Stimulated activated CD4-positive, alpha-beta T cell treated with anti-CD3 and anti-CD28 coated beads, TNF-alpha, amount 100 ng/mL, for 24 hours (primary cell): ENCODE measurements around the gene CDKAL1.

Source experiments
- DNase-seq, 3 experiments: peaks; one replicate each; pipeline ENCODE4 v3.0.0-alpha.2; 2020; ENCODE audit warnings: low read depth in 3 of 3

The CDKAL1 gene

DNA sequence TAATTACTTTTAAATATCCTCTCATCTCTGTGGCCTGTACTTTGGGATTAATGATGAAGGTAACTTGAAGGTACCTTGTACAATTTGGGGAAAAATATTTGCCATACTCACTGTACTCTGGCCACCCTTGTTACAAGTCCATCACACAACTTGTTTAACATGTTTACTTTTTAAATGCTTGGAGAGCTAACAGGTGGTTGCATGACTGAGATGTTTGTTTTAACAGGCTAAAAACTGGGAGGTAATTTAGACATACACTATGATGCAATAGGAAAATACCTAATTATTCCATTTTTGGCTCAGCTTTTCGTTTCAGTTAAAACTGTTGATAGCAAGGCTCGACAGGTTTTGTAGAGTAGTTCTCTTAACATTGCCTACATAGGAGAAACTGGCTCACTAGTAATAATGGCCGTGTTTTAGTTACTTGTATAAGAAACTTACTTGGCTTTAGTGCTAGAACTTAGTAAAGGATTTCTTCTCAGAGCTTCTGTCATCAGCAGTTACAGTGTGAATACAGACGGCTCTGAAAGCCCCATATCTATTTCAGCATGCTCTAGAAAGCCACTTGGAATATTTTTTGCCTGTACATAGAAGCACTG lies 569.5 kb downstream of the CDKAL1 start:
- no peak for DNase-seq

DNA sequence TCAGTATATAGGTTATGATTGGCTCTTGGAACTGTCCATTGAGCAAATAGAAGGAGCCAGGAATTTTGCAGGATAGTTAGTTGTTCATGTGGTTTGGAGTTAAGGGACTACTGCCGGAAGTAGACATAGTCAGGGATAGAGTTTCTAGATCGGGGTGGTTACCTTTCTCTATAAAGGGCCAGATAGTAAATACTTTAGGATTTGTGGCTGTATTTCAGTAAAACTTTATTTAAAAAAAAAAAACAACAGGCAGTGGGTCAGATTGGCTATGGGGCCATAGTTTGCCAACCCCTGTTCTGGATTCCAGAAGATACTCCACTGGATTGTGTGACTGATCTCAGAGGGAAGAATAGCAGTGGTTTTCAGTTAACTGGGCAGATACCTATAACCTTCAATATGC lies 570.0 kb downstream of the CDKAL1 start:
- DNase-seq: no peak

DNA sequence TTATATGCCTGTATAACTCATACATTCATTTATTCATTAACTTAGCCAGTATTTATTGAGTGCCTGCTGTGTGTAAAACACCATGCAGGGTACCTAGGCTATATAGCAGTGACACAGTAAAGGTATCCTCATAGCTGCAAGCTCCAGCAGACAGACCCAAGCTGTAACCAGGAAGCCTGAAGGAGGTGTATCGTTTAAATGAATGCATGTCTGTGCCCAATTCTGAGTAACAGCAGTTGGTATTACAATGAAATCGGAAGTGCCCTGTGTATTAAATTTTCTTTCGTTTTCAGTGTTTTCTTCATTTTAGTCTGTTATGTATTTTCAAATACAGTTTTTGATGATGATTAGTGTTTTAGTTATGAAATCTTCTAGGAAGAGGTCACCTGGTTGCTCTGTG lies 573.5 kb downstream of the CDKAL1 start:
- DNase-seq: no peak

DNA sequence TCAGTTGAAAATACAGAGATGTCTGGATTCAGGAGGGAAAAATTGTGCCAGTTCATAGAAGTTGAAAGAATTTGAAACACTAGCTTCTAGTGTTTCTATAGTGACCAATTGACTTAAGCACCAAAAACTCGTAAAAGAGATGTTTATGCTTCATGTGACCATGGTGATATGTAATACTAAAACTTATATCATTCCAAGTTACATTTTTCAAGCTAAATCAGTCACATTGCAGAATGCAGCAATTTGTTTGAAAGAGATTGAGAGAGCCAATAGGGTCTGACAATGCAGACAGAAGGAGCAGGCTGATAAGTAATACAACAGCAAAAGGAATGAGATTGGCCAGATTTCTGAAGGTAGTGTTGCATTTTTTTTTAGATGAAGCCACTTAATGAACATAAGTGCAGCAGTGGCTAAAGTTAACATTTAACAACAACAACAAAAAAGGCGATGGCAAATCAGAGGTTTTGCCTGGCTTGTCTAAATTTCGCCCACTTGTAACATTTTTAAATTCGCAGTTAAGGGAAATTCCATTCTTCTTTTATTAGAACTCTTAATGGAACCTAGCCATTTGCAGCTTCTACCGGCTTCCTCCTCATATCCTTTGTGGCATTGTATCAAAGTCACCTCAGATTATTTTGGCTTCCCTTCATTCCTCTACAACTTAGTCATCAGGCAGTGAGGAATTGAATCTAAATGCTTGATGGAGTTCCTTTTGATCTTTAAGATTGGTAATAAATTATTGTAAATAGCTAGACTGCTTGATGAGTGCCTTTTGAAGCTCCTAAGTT lies 575.3 kb downstream of the CDKAL1 start:
- DNase-seq: no peak

DNA sequence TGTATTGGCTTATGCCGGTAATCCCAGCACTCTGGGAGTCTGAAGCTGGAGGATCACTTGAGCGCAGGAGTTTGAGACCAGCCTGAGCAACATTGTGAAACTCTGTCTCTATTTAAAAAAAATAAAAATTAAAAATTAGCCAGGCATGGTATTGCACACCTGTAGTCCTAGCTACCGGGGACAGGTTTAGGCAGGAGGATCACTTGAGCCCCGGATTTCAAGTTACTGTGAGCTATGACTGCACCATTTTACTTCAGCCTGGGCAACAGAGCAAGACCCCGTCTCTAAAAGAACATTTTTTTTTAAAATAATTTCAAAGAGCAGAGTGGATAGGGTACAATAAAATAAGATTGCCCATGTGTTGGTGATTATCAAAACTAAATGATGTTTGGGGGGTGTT lies 576.4 kb downstream of the CDKAL1 start:
- no peak for DNase-seq

DNA sequence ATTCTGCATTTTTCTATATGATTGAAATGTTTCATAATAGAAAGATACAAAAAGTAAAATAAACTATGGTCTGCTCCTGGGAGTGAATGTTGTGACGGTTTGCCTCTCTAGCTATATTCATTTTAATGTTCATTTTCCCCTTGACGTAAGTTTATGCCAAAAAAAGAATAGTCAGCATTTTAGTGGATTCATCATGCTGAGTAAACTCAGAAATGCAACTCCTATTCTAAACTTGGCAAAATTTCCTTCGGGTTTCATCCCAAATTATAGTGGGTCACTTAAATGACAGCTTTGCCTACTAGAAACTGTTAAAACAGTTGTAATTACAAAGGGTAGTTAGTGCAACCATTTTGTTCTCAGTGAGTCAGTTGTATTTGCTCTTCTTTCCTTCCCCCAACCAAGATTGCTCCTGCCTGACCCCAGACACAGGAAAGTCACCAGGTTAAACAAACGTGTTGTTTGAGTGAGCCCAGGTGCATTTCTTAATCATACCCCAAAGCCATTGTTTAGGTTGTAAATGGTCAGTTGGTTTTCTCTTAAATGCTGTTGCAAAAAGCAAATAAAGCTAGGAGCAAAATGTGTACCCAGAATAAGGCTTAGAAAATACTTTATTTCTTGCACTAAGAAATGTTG lies 577.0 kb downstream of the CDKAL1 start:
- no peak for DNase-seq

DNA sequence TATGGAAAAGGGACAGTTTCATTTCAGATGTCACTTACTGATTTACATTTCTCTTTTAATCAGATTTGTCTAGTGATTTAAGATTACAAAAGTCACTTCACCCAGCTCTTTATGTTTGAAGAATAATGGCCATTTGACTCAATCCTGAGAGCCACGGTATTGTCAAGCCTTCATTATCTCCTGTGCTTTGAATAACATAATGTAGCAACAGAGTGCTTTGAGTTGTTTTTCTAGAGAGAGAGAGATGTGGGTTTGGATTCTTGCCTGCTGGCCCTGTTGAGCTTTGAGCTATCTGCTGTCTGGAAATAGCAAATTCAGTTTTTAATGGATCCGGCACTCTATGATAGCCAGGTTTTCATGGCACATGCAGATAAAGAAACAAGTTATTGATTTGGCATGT lies 580.9 kb downstream of the CDKAL1 start:
- DNase-seq: no peak

DNA sequence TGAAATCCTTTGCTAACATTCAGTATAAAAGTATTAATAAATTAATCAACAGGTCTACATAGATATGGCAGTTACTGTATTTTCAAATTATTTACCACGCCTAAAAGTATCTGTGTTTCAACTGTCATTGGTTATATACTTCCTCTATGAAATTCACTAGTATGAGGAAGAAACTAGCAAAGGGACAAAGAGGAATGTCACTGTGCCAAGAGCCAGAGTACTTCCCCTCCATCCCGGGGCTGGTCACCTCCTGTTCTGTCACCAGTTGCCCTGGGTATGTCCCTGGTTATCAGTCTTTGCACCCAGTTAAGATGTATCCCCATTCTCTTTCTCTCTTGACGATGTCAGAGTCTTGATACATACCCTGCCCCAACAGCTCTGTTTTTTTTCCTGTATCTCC lies 582.5 kb downstream of the CDKAL1 start:
- no peak for DNase-seq

DNA sequence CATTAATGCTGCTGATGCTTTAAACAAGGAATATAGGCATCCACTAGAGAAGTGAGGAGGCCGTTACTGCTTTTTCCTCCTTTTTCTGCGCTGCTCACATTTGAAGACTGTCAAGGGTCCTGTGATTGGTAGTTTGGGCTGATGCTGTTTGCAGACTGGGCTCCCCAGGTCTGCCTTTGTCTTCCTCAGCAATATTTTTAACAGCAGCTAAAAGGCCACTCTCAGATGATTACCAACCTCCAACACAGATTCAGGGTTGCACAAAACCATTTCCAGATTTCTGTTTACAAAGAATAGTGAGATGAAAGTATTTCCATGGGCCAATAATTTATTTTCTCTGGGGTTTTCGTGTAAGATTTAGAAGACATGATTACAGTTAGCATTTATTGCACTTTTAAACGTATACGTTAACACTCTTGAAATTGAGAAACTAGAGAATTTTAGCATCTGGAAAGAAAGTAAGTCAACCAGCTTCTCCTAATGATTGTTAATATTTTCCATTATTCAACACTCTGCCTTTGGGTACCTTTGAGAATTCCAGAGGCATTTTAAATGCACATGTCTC lies 584.0 kb downstream of the CDKAL1 start:
- no peak for DNase-seq

DNA sequence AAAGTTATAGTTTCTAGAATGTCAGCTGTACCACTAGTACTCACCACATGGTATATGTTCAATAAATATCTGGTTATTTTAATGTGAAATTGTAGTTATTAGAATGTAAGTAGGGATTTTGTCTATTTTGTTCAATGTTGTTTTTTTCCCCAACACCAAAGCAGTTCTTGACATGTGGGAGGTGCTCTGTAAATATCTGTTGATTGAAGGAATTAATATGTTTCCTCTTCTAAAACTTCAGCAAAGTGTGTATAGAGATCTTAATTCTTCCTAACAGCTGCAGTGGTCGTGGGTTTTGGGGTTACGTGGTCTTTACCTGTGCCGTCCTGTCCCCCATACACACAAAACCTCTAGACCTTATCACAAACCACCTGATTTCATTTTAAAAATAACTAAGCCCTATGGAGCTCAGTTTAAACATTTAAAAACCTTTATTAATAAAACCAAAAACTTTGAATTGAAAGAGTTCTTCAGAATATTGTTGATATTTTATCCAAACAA lies 587.4 kb downstream of the CDKAL1 start:
- DNase-seq: no peak

DNA sequence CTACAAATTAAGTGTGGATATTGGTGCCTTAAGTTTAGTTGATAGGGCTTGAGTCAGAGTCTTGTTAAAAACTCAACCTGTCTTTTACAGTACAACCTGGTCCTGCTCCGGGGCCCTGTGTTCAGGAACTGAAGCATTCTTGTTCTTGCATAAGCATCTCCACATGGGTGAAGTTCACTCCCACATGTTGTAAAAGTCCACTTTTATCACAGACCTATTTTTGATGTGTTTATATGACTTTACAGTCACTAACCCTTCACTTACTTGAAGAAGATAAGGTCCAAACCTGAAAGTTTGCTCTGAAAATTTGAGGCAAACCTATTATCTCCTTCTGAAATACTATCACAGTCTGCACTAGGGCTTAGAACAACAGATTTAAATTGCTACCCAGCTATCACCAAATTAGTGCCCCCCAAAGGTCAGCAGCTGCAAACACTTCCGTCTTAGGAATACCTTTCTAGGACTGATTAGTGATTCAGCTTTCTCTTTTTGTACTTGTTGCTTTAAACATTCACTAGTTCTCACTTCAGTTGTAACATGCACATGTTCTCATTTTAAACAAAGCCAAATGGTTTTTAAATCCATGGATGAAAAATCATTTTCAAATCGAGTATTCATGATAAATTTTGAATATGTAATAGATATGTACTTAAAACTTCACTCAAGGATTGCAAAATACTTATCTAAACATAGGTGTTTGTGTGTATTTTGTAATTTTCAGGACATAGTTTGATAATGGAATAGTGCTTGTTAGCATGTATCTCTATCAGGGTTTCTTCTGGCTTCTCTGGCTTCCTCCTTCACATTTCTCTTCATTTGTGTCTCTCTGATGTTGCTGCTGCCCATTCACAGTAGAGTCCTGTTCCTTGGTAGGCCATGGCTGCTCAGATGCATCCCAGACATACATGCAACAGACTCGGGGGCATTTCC lies 589.5 kb downstream of the CDKAL1 start:
- DNase-seq: no peak

DNA sequence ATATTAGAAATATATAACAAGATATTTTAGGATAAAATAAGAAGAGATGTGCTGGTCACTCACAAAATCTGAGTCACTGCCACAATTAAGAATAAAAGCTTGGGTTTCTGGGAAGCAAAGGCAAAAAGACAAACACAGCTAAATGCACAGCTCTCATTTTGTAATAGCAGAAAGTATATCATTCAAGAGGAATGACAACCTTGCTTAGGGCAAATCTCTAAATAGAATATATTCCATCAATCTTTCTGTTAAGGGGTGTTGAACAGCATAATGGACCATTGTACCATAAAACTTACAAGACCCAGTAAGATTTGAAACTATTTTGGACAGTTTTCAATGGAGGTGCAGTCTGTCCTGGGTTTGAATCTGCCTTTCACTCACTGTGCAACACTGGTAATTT lies 594.3 kb downstream of the CDKAL1 start:
- no peak for DNase-seq

DNA sequence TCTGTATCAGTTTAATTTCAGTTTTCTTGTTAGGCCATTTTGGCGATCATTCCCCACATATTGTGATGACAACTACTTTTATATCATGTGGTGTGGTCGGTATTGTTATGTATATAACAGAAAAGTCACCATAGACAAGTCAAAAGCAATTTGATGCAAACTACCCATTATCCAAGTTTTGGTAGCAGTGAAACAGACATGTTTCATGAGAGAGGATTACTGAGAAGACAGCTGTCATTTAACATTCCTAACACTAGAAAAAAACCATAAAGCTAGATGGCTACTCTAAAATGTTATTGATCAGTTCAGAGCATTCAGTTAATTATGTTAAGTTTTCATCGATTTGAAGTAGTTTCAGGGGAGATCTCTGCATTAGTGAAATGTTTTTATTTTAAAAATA lies 597.1 kb downstream of the CDKAL1 start:
- DNase-seq: no peak

DNA sequence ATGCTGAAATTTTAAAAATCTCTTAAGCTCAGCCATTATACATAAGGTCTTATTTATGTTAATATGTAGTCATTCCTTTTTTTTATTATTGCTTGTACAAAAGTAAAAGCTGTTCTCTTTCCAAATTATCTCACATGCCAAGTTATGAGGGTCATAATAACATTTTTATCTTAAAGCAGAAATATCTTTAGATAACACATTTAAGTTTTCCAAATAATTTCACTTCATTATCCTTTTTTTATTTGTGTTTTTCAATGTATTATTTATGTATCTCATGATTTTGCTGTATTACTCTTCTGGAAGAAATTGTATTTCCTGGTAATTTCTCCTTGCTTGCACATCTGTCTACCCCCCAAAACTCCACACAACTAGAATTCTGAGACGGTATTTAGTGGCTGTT lies 598.2 kb downstream of the CDKAL1 start:
- DNase-seq: no peak

DNA sequence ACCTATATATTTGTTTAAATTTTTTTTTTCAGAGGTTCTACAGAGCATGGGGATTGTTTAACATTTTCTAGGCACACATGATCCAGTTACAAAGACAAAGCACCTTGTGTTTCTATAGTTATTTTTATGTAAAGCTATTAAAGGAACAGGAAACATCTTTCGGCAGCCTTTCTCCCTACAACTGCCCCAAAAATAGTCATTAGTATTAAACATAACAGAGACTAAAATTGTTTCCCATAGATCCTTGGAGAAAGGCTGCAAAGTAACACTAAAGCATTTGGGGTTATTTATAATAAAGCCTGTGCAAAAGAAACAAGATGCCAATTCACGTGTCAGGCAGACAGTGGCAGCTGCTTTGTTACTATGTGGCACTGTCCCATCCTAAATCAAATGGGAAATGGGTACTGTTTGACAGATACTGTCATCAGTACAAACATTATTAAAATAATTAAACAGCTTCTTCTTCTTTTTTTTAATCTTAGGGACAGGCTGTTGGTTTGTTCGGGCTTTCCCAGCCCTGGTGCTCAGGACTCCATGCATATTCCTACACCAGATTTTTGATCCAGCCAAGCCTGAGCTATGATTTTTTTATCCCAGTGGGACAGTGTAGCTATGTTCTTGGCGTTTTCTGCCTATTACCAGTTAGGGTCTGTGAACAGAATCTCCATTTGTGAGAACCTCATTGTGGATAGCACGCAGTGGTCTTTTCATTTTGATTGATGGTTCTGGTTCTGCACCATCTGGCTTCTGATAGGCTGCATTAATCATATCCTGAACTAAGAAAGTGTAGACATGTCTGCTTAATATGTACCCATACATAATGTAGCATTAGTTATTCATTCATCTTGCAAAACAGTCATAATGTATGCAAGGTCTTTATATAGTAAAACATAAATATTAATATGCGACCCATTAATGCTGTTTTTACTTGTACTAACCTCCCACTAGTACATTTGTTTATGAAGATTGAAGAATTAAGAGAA lies 598.9 kb downstream of the CDKAL1 start:
- DNase-seq: no peak

DNA sequence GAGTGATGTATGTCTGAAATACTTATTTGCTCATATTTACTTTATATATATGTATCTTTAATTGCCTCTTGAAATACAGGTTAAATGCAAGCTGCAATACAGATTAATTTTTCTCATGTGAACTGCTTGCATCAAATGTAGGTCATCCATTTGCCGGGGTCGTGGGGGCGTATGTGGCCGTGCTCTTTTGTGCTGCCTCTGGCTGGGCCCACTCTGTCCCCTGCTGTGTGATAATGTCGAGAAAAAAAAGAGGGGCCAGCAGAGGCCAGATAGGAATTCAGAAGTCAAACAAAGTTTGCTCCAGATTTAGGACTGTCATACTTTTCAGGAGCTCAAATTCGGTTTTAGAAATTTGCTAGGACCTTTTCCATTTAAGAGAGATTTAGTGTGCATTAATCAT lies 599.6 kb downstream of the CDKAL1 start:
- DNase-seq: no peak

DNA sequence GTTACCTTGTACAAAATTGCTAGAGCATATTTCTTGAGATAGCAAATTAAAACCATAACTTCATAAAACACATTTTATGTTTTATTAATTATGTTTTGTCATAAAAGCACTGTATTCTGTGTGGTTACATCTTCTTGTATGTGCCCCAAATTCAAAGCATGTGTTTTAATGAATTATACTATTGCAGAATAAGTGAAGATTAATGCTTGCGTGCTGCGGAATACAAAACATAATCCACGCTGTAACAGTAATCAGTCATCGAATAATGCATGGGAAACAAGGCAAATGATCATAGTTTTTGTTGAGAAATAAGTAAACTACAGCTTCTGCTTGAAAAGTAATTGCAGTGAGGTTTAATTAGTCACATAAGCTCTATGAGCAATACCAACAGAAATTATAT lies 600.1 kb downstream of the CDKAL1 start:
- DNase-seq: no peak

DNA sequence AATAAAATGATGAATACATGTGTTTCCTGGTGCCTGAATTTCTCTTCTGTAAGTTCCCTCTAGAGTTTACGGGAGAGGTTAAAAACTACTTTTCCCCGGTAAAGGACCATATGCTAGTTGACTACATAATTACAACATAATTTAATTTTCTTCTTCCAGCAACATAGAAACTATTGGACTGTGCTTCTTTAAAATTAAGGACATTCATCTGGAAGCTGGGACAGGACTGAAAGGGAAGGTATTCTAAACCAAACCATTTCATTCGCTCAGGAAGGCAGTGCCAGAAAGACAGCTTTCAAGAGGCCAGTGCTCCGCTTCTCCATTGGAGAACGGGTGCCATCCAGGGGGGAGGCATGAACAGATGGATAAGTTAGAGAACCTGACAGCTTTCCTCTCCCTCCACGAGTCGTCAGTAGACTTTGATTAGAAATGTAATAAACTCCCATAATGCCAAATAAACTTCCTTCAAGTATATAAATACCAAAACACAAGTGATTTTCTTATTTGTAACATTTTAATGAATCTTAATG lies 601.3 kb downstream of the CDKAL1 start:
- DNase-seq: no peak

DNA sequence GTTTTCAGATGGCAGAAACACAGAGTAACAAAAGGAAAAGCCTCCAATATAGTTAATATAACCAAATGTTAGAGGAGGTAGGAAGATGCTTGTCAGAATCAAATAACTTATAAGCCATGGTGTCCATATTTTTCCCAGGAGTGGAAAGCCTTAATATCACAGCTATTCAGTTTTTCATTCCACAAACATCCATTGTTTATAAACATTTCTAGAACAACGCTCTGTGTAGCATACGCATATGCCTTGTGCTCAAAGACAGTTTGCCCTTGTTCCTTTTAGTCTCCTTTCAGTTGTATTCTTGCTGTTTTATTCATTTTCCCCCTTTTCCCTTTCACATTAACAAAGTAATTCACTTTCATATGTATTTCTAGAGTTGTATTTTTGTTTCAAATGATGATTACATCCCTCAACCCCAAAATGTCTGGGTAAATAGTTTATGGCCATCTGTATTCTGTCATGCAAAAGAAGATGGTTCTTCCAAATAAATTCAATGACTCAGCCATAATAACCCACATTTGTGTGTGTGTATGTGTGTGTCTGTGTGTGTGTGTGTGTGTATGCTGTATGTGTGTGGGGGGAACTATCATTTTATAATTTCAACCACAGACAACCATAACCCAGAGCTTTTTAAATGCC lies 603.6 kb downstream of the CDKAL1 start:
- DNase-seq: no peak
